Endothelial cell of umbilical vein (primary cell): Measurements from ENCODE around the gene CDK5RAP2. TPM values are rescaled to one million over a fixed set of nuclear protein-coding genes. Genes with fewer than 3 reads are reported as not detected.

ENCODE experiments used
- BruUV-seq: library from RNA; stranded (reverse); fragments of 400-500 nt; replicated peaks from 2 replicates; lab custom pipeline; 2021; lab: Mats Ljungman, UMichigan
- CTCF ChIA-PET: fragments of 300-600, 350-600 bp; sonication (Branson Sonifier 250); formaldehyde crosslinking; loops from one replicate; lab custom pipeline; 2021; ENCODE audit warnings: antibody characterized with exemption, inconsistent platforms; lab: Charles Lee
- POLR2A ChIA-PET: fragments of 300-600, 350-600 bp; sonication (Branson Sonifier 250); formaldehyde crosslinking; loops from one replicate; lab custom pipeline; 2021; ENCODE audit warnings: antibody characterized with exemption, inconsistent platforms; lab: Charles Lee
- DNase-seq: peaks from one replicate; pipeline ENCODE4 v3.0.0-alpha.2; 2011; ENCODE audit warnings: low read depth, low spot score
- FAIRE-seq: peaks from 2 replicates; lab custom pipeline; 2011; peaks lifted over from hg19 to GRCh38; lab: Jason Lieb, UNC
- H2AFZ ChIP-seq: 2 replicates; pipeline ENCODE4 v1.6.0; 2012; ENCODE audit warnings: low read depth, low read length, control low read depth, inconsistent platforms
- H3K27ac ChIP-seq: 2 replicates; pipeline ENCODE4 v1.5.1; 2011; ENCODE audit warnings: low read depth, mild to moderate bottlenecking, control low read depth, low read length, moderate library complexity; ENCODE audit not compliant: insufficient read depth
- H3K27me3 ChIP-seq, 2 experiments: 2 replicates each; pipeline versions ENCODE4 v1.6.0 to v1.6.1; 2011; ENCODE audit warnings: low read length in 2 of 2, mixed read lengths in 1 of 2; ENCODE audit not compliant: control insufficient read depth in 2 of 2, insufficient read depth in 2 of 2
- H3K36me3 ChIP-seq, 2 experiments: 2 replicates in 1 of 2; 3 replicates in 1 of 2; pipeline ENCODE4 v1.5.1; 2011; ENCODE audit warnings: low read length in 2 of 2, mild to moderate bottlenecking in 1 of 2, moderate library complexity in 1 of 2; ENCODE audit not compliant: control insufficient read depth in 2 of 2, insufficient read depth in 2 of 2; ENCODE audit errors: extremely low read depth in 1 of 2
- H3K4me1 ChIP-seq: 3 replicates; pipeline ENCODE4 v1.5.1; 2011; ENCODE audit warnings: mild to moderate bottlenecking, low read length; ENCODE audit not compliant: control insufficient read depth, insufficient read depth; ENCODE audit errors: extremely low read depth
- H3K4me2 ChIP-seq: 2 replicates; pipeline ENCODE4 v1.6.1; 2011; ENCODE audit warnings: low read length, control low read depth, mixed read lengths; ENCODE audit not compliant: insufficient read depth
- H3K4me3 ChIP-seq, 3 experiments: fragments of 200-600 bp in 1 of 3; sonication (generic), shearing (Covaris generic) in 1 of 3; replicated peaks in 1 of 3; 2 replicates each; pipeline ENCODE4 v1.5.1; 2011 to 2016; ENCODE audit warnings: control low read depth in 3 of 3, low read length in 3 of 3, mild to moderate bottlenecking in 2 of 3, inconsistent platforms in 1 of 3, low read depth in 1 of 3, moderate library complexity in 1 of 3; ENCODE audit not compliant: insufficient read depth in 1 of 3
- H3K79me2 ChIP-seq: 2 replicates; pipeline ENCODE4 v1.6.0; 2012; ENCODE audit warnings: low read length, inconsistent platforms; ENCODE audit not compliant: control insufficient read depth, insufficient read depth
- H3K9ac ChIP-seq: replicated peaks from 2 replicates; pipeline ENCODE3; 2011; ENCODE audit warnings: low read length, control low read depth; ENCODE audit not compliant: insufficient read depth; ENCODE audit errors: extremely low read depth
- H3K9me1 ChIP-seq: replicated peaks from 3 replicates; pipeline ENCODE4 v1.6.0; 2011; ENCODE audit warnings: mild to moderate bottlenecking, low read length; ENCODE audit not compliant: control insufficient read depth, insufficient read depth; ENCODE audit errors: extremely low read depth
- H3K9me3 ChIP-seq: replicated peaks from 2 replicates; pipeline ENCODE4 v1.5.1; 2012; ENCODE audit warnings: low read length, inconsistent platforms; ENCODE audit not compliant: control insufficient read depth, insufficient read depth
- H4K20me1 ChIP-seq: replicated peaks from 2 replicates; pipeline ENCODE3; 2011; ENCODE audit warnings: mild to moderate bottlenecking, low read length; ENCODE audit not compliant: control insufficient read depth, insufficient read depth; ENCODE audit errors: extremely low read depth
- GATA2 ChIP-seq: IDR thresholded peaks from 2 replicates; pipeline ENCODE4 v1.7.0; 2011; ENCODE audit warnings: low read depth, mild to moderate bottlenecking, moderate library complexity, mixed read lengths, low read length; ENCODE audit not compliant: insufficient read length, insufficient read depth
- JUN ChIP-seq: IDR thresholded peaks from 2 replicates; pipeline ENCODE4 v1.6.1; 2011; ENCODE audit warnings: borderline replicate concordance, low read depth; ENCODE audit not compliant: insufficient read length, insufficient read depth
- MYC ChIP-seq: IDR thresholded peaks from one replicate; pipeline ENCODE4 v1.6.1; 2011; ENCODE audit warnings: mild to moderate bottlenecking, low read depth, low read length
- POLR2A ChIP-seq: IDR thresholded peaks from 2 replicates; pipeline ENCODE4 v1.6.1; 2012; ENCODE audit warnings: low read depth, mild to moderate bottlenecking, control low read depth, low read length
- dilution Hi-C: fragments of 300-500 bp; cut with MboI; formaldehyde crosslinking; loops from one replicate; pipeline ENCODE4 v1.15.0; 2019; ENCODE audit warnings: low sequenced_read_pairs; ENCODE audit not compliant: extremely low pct_ligation_motif_present
- intact Hi-C: fragments of 100-400 bp; cut with micrococcal nuclease; formaldehyde crosslinking; loops from one replicate; pipeline ENCODE4 v1.10.0; 2022
- polyA plus RNA-seq, 4 experiments: library from polyadenylated mRNA; depleted of rRNA in 3 of 4; stranded (reverse) in 3 of 4; unstranded in 1 of 4; fragments of >200 nt; gene quantifications; 2 replicates each; pipeline versions ENCODE4 v1.2.1 to v1.2.3, GENCODE V29; 2011 to 2012; ENCODE audit warnings: missing spikeins in 1 of 4
- total RNA-seq: library from RNA; stranded (reverse); gene quantifications from 2 replicates; pipeline ENCODE4 v1.2.3, GENCODE V29; 2021
- TF ChIP-seq, protein P1 (sequence below): IDR thresholded peaks from 2 replicates; pipeline ENCODE4 v1.6.1; 2011; ENCODE audit not compliant: insufficient read depth, insufficient read length
- TF ChIP-seq, protein P2 (sequence below), 2 donors: IDR thresholded peaks; 1 replicate in 1 of 2; 2 replicates in 1 of 2; pipeline ENCODE4 v1.5.1; 2011; ENCODE audit warnings: low read length in 2 of 2, mild to moderate bottlenecking in 2 of 2, moderate library complexity in 2 of 2, control low read depth in 1 of 2, inconsistent platforms in 1 of 2, low read depth in 1 of 2; ENCODE audit not compliant: insufficient read depth in 1 of 2; ENCODE audit errors: extremely low read depth in 1 of 2

The CDK5RAP2 gene
- total and polyA plus RNA-seq, 2 donors (not counting 3 experiments of a cell fraction or from before 2014, with no cell fraction given) = 17.5 to 56.7 TPM

DNA sequence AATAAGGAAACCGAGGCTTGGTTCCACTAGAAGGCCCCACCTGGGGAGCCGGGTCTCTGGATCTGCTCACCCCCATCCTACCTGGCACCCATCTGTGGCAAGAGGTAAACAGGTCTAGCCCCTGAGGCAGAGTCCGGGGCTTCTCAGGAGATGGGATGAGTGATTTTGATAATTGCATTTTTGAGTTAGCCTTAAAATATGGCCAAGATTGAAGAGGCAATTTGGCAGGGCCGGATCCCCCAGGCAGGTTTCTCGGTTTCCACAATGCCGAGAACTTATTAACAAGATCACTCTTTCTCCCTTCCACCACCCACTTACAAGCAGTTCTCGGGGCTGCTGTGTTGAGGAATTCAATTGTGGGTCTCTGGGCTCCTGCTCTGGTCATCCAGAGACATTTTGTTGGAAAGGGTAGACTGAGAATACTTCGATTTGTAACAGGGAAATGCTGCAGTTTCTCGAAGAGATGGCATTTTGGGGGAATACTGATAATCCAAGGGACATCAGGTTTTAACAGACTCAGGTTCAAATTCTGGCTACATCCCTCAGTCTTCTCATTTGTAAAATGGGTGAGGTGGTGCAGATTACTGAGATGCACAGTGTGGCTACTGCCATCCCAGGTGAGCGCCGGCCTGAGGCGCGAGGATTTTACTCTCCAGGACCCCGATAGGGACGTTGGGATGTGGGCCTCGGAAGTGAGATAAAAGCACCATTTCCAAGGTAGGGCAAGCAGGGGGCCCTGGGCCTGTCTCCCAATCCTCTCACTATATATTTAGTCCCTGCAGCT is 194.2 kb downstream of the CDK5RAP2 start:
- Histone ChIP-seq H3K4me1 (no peaks in the 10 kb centered on the region), H3K27ac (no peak overlapping the region), H2AFZ (no peak overlapping the region), H3K36me3 (peaks cover 0 to 1% of the 10 kb centered on the region in 2 experiments), H3K27me3 (no peaks in the 10 kb centered on the region), H4K20me1 (no peaks in the 10 kb centered on the region), H3K79me2 (no peaks in the 10 kb centered on the region), H3K4me3 (no peak overlapping the region), H3K9me1 (no peaks in the 10 kb centered on the region), H3K4me2 (no peak overlapping the region), H3K9ac (no peak overlapping the region), H3K9me3 (no peaks in the 10 kb centered on the region)
- POLR2A ChIA-PET = no interaction called here
- intact Hi-C loops = loop anchor here (1.0 kb wide), 1 partner anchor 19 kb away; no protein-coding TSS in a partner anchor
- dilution Hi-C loops = no loop called here
- TF ChIP-seq JUN (no peak), GATA2 (no peak), POLR2A (no peak), MYC (no peak)
- TF ChIP-seq, protein P1, sequence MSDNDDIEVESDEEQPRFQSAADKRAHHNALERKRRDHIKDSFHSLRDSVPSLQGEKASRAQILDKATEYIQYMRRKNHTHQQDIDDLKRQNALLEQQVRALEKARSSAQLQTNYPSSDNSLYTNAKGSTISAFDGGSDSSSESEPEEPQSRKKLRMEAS = no peak
- TF ChIP-seq, protein P2, sequence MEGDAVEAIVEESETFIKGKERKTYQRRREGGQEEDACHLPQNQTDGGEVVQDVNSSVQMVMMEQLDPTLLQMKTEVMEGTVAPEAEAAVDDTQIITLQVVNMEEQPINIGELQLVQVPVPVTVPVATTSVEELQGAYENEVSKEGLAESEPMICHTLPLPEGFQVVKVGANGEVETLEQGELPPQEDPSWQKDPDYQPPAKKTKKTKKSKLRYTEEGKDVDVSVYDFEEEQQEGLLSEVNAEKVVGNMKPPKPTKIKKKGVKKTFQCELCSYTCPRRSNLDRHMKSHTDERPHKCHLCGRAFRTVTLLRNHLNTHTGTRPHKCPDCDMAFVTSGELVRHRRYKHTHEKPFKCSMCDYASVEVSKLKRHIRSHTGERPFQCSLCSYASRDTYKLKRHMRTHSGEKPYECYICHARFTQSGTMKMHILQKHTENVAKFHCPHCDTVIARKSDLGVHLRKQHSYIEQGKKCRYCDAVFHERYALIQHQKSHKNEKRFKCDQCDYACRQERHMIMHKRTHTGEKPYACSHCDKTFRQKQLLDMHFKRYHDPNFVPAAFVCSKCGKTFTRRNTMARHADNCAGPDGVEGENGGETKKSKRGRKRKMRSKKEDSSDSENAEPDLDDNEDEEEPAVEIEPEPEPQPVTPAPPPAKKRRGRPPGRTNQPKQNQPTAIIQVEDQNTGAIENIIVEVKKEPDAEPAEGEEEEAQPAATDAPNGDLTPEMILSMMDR (IDR thresholded peaks at IDR 0.05; ENCODE audit: extremely low read depth in 1 of 2, insufficient read depth in 1 of 2, low read depth in 1 of 2, low read length in 2 of 2) = no peak
- no TSS peak for BruUV-seq
- CTCF ChIA-PET = interaction anchor here (0.8 to 1.6 kb wide), 4 partner anchors 10 to 92 kb away, joined by 3 to 6 read pairs (median 5); no protein-coding TSS in a partner anchor
- DNase-seq (no peak), FAIRE-seq (no peak)
